CD14-positive monocyte (primary cell): ENCODE data around the gene APOB. TPM values are rescaled to one million over a fixed set of nuclear protein-coding genes. Genes with fewer than 3 reads are reported as not detected.

Experiments used
- DNase-seq, 3 donors: peaks; one replicate each; pipeline ENCODE4 v3.0.0-alpha.2; 2011 to 2022
- H2AFZ ChIP-seq: 2 replicates; pipeline ENCODE4 v1.6.0; 2012; ENCODE audit warnings: mild to moderate bottlenecking, low read depth, low read length, inconsistent platforms; ENCODE audit not compliant: insufficient read depth, poor library complexity, severe bottlenecking
- H3K27ac ChIP-seq, 2 donors: 1 replicate in 1 of 2; 2 replicates in 1 of 2; pipeline ENCODE4 v1.5.1; 2012 to 2013; ENCODE audit warnings: low read length in 2 of 2, control low read depth in 1 of 2, inconsistent platforms in 1 of 2, low read depth in 1 of 2, mild to moderate bottlenecking in 1 of 2
- H3K27me3 ChIP-seq, 2 donors: one replicate each; pipeline versions ENCODE4 v1.6.0 to v1.6.1; 2011 to 2013; ENCODE audit warnings: low read length in 2 of 2; ENCODE audit not compliant: control insufficient read depth in 2 of 2, insufficient read depth in 2 of 2
- H3K36me3 ChIP-seq, 2 donors: replicated peaks in 1 of 2; 1 replicate in 1 of 2; 2 replicates in 1 of 2; pipeline versions ENCODE4 v1.5.1 to v1.6.1; 2012 to 2013; ENCODE audit warnings: low read length in 2 of 2, control low read depth in 1 of 2, inconsistent platforms in 1 of 2, mild to moderate bottlenecking in 1 of 2; ENCODE audit not compliant: insufficient read depth in 2 of 2, control insufficient read depth in 1 of 2
- H3K4me1 ChIP-seq, 2 donors: 1 replicate in 1 of 2; 2 replicates in 1 of 2; pipeline versions ENCODE4 v1.5.1 to v1.6.1; 2012 to 2013; ENCODE audit warnings: low read length in 2 of 2, control low read depth in 1 of 2, inconsistent platforms in 1 of 2, mild to moderate bottlenecking in 1 of 2, moderate library complexity in 1 of 2; ENCODE audit not compliant: insufficient read depth in 2 of 2, control insufficient read depth in 1 of 2
- H3K4me2 ChIP-seq: replicated peaks from 2 replicates; pipeline ENCODE3; 2012; ENCODE audit warnings: low read length, moderate library complexity, mild to moderate bottlenecking; ENCODE audit not compliant: poor library complexity, severe bottlenecking; ENCODE audit errors: extremely low read depth
- H3K4me3 ChIP-seq, 3 experiments: fragments of 200-600 bp in 1 of 3; sonication (generic) in 1 of 3; replicated peaks in 1 of 3; 1 replicate in 2 of 3; 2 replicates in 1 of 3; pipeline ENCODE4 v1.5.1; 2011 to 2013; ENCODE audit warnings: low read length in 3 of 3, mild to moderate bottlenecking in 3 of 3, control low read depth in 2 of 3, low read depth in 2 of 3, inconsistent platforms in 1 of 3, moderate library complexity in 1 of 3
- H3K79me2 ChIP-seq: 2 replicates; pipeline ENCODE4 v1.6.0; 2012; ENCODE audit warnings: mild to moderate bottlenecking, control low read depth, inconsistent platforms, low read length, moderate library complexity; ENCODE audit not compliant: insufficient read depth
- H3K9ac ChIP-seq: 2 replicates; pipeline ENCODE4 v1.6.0; 2017; ENCODE audit warnings: low read length, mild to moderate bottlenecking; ENCODE audit not compliant: insufficient read depth, poor library complexity, severe bottlenecking
- H3K9me3 ChIP-seq, 2 donors: replicated peaks in 1 of 2; 1 replicate in 1 of 2; 2 replicates in 1 of 2; pipeline versions ENCODE4 v1.5.1 to v1.6.1; 2012 to 2013; ENCODE audit warnings: low read length in 2 of 2, control low read depth in 1 of 2; ENCODE audit not compliant: control insufficient read depth in 1 of 2, insufficient read depth in 1 of 2
- H4K20me1 ChIP-seq: 2 replicates; pipeline ENCODE4 v1.6.0; 2012; ENCODE audit warnings: mild to moderate bottlenecking, low read length, control low read depth, moderate library complexity; ENCODE audit not compliant: insufficient read depth
- H3K27ac Mint-ChIP-seq, 7 donors: one replicate each; pipeline ENCODE4 v1.8.0; 2020; ENCODE audit warnings: mild to moderate bottlenecking in 7 of 7, mixed read lengths in 7 of 7, moderate library complexity in 6 of 7, inconsistent platforms in 2 of 7
- H3K27me3 Mint-ChIP-seq, 3 donors: one replicate each; pipeline ENCODE4 v1.8.0; 2021 to 2022; ENCODE audit warnings: low read depth in 3 of 3, mild to moderate bottlenecking in 3 of 3, mixed read lengths in 3 of 3, moderate library complexity in 3 of 3, inconsistent platforms in 1 of 3
- H3K36me3 Mint-ChIP-seq, 2 donors: one replicate each; pipeline ENCODE4 v1.8.0; 2020; ENCODE audit warnings: mixed read lengths in 2 of 2, inconsistent platforms in 1 of 2, mild to moderate bottlenecking in 1 of 2
- H3K4me1 Mint-ChIP-seq: one replicate; pipeline ENCODE4 v1.8.0; 2020; ENCODE audit warnings: mild to moderate bottlenecking, mixed read lengths
- H3K4me3 Mint-ChIP-seq, 2 donors: one replicate each; pipeline ENCODE4 v1.8.0; 2020; ENCODE audit warnings: mild to moderate bottlenecking in 2 of 2, mixed read lengths in 2 of 2, moderate library complexity in 1 of 2
- H3K9me3 Mint-ChIP-seq, 7 donors: one replicate each; pipeline ENCODE4 v1.8.0; 2020 to 2022; ENCODE audit warnings: mixed read lengths in 7 of 7, mild to moderate bottlenecking in 6 of 7, moderate library complexity in 6 of 7, inconsistent platforms in 2 of 7
- WGBS: methylation state at CpG from one replicate; pipeline ENCODE4 v1.1.5; 2013; ENCODE audit warnings: missing lambda C conversion rate; ENCODE audit not compliant: insufficient coverage; 5-methylcytosine and 5-hydroxymethylcytosine counted together
- intact Hi-C, 2 donors: fragments of 100-400 bp; cut with micrococcal nuclease; formaldehyde crosslinking; loops; one replicate each; pipeline versions ENCODE4 v1.15.0 to v1.15.1; 2023
- polyA plus RNA-seq, 3 donors: library from polyadenylated mRNA; depleted of rRNA in 1 of 3; unstranded in 2 of 3; stranded (reverse) in 1 of 3; fragments of 300-500 nt in 2 of 3; fragments of >200 nt in 1 of 3; fragmentation: Illumina TruSeq in 2 of 3; gene quantifications; 1 replicate in 2 of 3; 2 replicates in 1 of 3; pipeline ENCODE4 v1.2.3, GENCODE V29; 2012 to 2021
- TF ChIP-seq, protein P1 (sequence below): fragments of 200-600 bp; IDR thresholded peaks from one replicate; pipeline ENCODE4 v1.8.0; 2022; ENCODE audit warnings: antibody characterized with exemption, mild to moderate bottlenecking

The APOB gene
- polyA plus RNA-seq, 3 donors = 0.02 TPM; not detected in 2

DNA sequence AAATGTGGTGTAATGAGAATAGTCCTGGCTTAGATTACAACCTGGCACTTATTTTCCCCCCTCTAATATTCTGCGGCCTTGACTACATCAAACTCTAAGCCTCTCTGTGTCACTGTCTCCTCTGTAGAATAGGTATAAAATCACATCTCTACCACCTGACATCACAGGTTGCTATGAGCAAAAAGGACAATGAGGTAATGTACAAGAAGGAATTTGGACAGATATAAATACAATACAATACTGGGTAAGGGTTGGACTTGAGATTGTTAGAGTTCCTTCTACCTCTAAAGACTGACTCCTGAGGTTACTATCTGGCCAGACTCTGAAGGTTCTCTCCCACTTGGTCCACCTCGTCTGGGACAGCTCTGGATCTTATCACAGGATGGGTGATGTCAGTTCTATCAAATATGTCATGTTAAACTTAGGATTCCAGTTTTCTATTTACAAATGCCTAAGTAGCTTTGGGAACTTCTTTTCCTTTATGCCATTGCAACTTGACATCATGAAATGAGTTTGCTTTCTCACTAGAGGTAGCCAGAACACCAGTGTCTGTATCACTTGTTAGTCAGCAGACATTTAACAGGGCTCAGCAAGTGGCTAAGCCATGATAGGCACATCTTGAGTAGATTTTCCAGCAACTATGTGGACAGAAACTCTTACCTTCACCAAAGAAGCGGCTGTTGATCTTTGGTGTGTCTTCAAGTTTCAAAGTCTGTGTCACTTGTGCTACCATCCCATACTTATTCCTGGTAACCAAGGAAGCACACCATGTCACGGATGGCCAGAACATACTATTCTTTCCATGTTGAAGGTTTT lies 9.5 kb downstream of the APOB start:
- no peaks in the 10 kb centered on the region for H3K9me3 Mint-ChIP-seq
- intact Hi-C loops = no loop called here
- H3K27ac Mint-ChIP-seq = no peak overlapping the region
- Histone ChIP-seq H3K4me1 (no peaks in the 10 kb centered on the region), H4K20me1 (no peaks in the 10 kb centered on the region), H2AFZ (no peak overlapping the region), H3K4me3 (no peak overlapping the region), H3K79me2 (no peaks in the 10 kb centered on the region), H3K36me3 (no peaks in the 10 kb centered on the region), H3K27ac (no peak overlapping the region), H3K9me3 (no peaks in the 10 kb centered on the region), H3K27me3 (no peaks in the 10 kb centered on the region), H3K4me2 (no peak overlapping the region), H3K9ac (no peak overlapping the region)
- H3K4me3 Mint-ChIP-seq = no peak overlapping the region
- no peak for DNase-seq
- TF ChIP-seq, protein P1, sequence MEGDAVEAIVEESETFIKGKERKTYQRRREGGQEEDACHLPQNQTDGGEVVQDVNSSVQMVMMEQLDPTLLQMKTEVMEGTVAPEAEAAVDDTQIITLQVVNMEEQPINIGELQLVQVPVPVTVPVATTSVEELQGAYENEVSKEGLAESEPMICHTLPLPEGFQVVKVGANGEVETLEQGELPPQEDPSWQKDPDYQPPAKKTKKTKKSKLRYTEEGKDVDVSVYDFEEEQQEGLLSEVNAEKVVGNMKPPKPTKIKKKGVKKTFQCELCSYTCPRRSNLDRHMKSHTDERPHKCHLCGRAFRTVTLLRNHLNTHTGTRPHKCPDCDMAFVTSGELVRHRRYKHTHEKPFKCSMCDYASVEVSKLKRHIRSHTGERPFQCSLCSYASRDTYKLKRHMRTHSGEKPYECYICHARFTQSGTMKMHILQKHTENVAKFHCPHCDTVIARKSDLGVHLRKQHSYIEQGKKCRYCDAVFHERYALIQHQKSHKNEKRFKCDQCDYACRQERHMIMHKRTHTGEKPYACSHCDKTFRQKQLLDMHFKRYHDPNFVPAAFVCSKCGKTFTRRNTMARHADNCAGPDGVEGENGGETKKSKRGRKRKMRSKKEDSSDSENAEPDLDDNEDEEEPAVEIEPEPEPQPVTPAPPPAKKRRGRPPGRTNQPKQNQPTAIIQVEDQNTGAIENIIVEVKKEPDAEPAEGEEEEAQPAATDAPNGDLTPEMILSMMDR = no peak
- H3K27me3 Mint-ChIP-seq = peaks cover 3 to 8% (median 4%) of the 10 kb centered on the region in 3 donors
- no peaks in the 10 kb centered on the region for H3K36me3 Mint-ChIP-seq
- 84% methylated on average over 2 of the region's 4 CpGs for WGBS
- no peaks in the 10 kb centered on the region for H3K4me1 Mint-ChIP-seq

DNA sequence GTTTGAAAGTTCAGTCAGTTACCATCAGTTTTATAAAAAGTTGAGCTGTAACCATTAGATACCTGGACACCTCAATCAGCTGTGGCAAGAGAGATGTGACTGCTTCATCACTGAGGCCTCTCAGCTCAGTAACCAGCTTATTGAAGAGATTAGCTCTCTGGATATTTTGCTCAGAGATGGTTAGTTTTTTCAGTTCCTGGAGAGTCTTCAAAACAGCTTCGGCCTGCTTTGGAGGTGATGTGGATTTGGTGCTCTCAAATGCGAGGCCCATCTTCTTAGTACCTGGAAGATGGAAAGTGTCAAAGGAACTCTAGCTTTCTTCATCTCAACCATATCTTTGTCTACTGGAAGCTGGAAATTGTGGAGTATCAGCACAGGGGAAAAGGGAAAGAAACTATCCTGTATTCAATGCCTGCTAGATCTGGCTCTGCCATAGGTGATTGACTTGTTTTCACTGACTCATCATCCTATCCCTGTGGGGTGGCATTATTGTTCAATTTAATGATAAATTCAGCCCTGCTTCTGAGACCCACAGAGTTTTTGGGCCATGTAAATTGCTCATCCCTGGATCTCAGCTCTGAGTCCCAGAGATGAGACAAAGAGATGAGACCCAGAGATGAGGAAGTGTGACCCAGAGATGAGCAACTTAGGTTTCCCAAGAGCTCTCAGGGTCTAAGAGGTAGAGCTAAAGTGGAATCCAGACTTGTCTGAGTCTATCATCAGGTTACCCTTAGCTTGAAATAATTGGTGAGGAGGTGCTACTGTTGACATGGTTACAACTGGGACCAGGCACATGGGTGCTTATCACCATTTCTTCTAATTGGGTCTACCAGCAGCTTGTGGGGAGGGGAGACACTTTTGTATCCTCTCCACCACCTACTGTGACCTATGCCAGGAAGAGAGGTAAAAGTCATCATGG lies 10.4 kb downstream of the APOB start:
- Histone ChIP-seq H3K27ac (no peak overlapping the region), H3K4me3 (no peak overlapping the region), H3K9ac (no peak overlapping the region), H3K27me3 (no peaks in the 10 kb centered on the region), H3K36me3 (no peaks in the 10 kb centered on the region), H3K4me1 (no peaks in the 10 kb centered on the region), H3K4me2 (no peak overlapping the region), H3K79me2 (no peaks in the 10 kb centered on the region), H4K20me1 (no peaks in the 10 kb centered on the region), H3K9me3 (no peaks in the 10 kb centered on the region), H2AFZ (no peak overlapping the region)
- H3K4me1 Mint-ChIP-seq = no peaks in the 10 kb centered on the region
- no peak overlapping the region for H3K4me3 Mint-ChIP-seq
- TF ChIP-seq, protein P1 = no peak
- peaks cover 4 to 12% (median 5%) of the 10 kb centered on the region in 3 donors for H3K27me3 Mint-ChIP-seq
- no CpG with 5 or more reads among the region's 2 CpGs for WGBS
- no peak for DNase-seq
- intact Hi-C loops = no loop called here
- no peaks in the 10 kb centered on the region for H3K36me3 Mint-ChIP-seq
- H3K27ac Mint-ChIP-seq = no peak overlapping the region
- H3K9me3 Mint-ChIP-seq = peaks cover 0 to 2% (median 0%) of the 10 kb centered on the region in 7 donors
